HEK293T (cell line): ENCODE measurements around the gene RPL12.

Experiments used
- CTBP1 ChIP-seq: fragments of 450-650 bp; IDR thresholded peaks from 2 replicates; pipeline ENCODE4 v1.6.1; 2016; ENCODE audit warnings: borderline replicate concordance
- FOXA1 ChIP-seq: fragments of 450-650 bp; IDR thresholded peaks from 2 replicates; pipeline ENCODE4 v1.6.1; 2016; ENCODE audit warnings: mild to moderate bottlenecking
- SUZ12 ChIP-seq: fragments of 450-650 bp; IDR thresholded peaks from 2 replicates; pipeline ENCODE4 v1.6.1; 2016; ENCODE audit warnings: mild to moderate bottlenecking

DNA sequence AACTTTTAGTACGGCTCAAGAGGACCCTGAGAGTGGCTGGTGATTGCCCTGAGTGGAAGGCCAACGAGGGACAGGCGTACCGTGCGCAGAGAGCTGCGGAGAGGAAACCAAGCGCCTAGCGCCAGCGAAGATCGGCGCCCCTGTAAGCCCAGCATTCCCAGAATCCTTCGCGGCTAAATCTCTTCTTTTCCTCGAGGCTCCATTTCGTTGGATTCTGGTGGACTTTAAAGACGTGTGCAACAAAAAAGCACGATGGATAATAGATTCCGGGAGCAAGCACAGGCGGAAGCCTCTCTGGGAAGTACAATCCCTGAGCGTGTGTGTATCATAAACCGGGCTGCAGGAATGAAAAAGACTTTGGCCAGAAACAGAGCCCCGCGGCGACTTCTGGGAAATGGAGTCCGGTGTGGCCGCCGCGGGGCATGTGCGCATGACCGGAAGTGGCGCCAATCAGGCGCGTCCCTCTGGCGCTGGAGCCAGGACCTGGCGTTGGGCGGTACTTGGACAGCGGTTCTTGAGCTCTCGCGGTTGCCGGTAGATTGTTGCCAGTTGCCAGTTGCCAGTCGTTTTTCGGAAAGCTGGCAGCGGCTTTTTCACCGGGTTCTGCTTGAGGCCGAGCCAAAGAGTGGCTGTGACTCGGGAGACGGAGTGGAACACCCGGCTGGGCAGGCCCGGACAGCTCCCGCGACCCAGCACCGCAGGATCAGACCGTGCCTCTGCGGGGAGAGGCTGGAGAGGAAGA, 27.1 kb downstream of the RPL12 start, which contains the start of gene ZNF79:
- TF ChIP-seq FOXA1 (no peak), SUZ12 (no peak), CTBP1 (no peak)
